Colonic mucosa (tissue), 4 donors: ENCODE measurements around the gene PDLIM7. TPM values are rescaled to one million over a fixed set of nuclear protein-coding genes. Genes with fewer than 3 reads are reported as not detected.

Source experiments
- DNase-seq: peaks from one replicate; pipeline ENCODE4 v3.0.0-alpha.2; 2020
- H3K27ac ChIP-seq: fragments of 200-600 bp; one replicate; pipeline ENCODE4 v1.8.0; 2021
- H3K27me3 ChIP-seq: fragments of 200-600 bp; one replicate; pipeline ENCODE4 v1.8.0; 2021
- H3K36me3 ChIP-seq: fragments of 200-600 bp; one replicate; pipeline ENCODE4 v1.8.0; 2021
- H3K4me1 ChIP-seq: fragments of 200-600 bp; one replicate; pipeline ENCODE4 v1.8.0; 2021; ENCODE audit warnings: mild to moderate bottlenecking
- H3K4me3 ChIP-seq: fragments of 200-600 bp; one replicate; pipeline ENCODE4 v1.8.0; 2021
- H3K9ac ChIP-seq, 2 donors: one replicate each; pipeline ENCODE4 v1.7.0; 2013; ENCODE audit warnings: control low read depth in 2 of 2, low read depth in 2 of 2, low read length in 2 of 2
- H3K9me3 ChIP-seq: fragments of 200-600 bp; one replicate; pipeline ENCODE4 v1.8.0; 2021
- intact Hi-C: fragments of 100-400 bp; cut with DNase I; formaldehyde crosslinking; loops from one replicate; pipeline ENCODE4 v1.14.1; 2022
- total RNA-seq, 2 donors: library from RNA; stranded (reverse); fragmentation: NEBNext Ultra II Directional in 1 of 2; extraction: Animal tissue kit (Norgen Biotek cat#: 25700) in 1 of 2; gene quantifications; one replicate each; pipeline ENCODE4 v1.2.1, GENCODE V29; 2021
- TF ChIP-seq, protein P1 (sequence below): fragments of 200-600 bp; IDR thresholded peaks from one replicate; pipeline ENCODE4 v1.8.0; 2022; ENCODE audit warnings: antibody characterized with exemption, mild to moderate bottlenecking
- donor health status: healthy.
- donor health status: DM: no; HTN: no; CAD: no.
- donor health status: DM: no; HTN: no; CAD: no.

Gene PDLIM7
- total RNA-seq, 2 donors from 2014 or later, result 19.7 to 44.9 TPM

DNA sequence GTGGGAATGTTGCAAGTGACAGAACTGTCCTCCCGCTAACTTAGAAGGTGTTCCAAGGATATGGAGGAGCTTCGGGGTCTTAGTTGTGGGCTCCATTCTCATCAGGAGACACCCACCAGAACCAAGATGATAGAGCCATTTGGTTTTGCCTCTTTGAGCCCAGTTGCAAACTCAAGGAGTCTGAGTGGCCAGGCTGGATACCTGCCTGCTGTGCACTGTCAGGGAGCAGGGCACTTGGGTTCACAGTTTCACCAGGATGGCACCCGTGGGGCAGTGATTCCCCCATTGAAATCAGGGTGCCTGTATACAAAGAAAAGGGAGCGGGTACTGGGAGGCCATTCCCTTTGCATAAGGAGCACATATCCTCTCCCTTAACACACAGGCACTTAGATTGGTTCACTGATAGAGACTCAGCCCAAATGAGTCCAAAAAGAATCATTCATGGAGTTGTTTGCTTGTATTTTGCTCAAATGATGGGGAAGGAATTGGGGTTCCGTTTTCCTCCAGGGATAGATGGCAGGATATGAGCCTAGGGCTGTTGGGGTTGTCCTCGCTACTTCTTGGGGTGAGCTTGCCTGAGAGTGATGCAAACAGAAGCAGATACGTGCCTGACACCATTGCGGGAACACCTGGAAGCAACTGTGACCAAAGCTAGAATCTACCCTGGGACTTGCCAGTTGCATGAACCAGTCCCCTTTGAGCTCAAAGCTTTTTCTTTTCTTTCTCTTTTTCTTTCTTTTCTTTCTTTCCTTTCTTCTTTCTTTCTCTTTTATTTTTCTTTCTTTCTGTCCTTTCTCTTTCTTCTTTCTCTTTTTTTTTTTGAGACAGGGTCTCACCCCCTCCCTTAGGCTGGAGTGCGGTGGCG, 52.1 kb downstream of the PDLIM7 start:
- peaks cover 8% of the 10 kb centered on the region for H3K4me1 ChIP-seq
- no peaks in the 10 kb centered on the region for H3K36me3 ChIP-seq
- no peak overlapping the region for H3K27ac ChIP-seq
- TF ChIP-seq, protein P1, sequence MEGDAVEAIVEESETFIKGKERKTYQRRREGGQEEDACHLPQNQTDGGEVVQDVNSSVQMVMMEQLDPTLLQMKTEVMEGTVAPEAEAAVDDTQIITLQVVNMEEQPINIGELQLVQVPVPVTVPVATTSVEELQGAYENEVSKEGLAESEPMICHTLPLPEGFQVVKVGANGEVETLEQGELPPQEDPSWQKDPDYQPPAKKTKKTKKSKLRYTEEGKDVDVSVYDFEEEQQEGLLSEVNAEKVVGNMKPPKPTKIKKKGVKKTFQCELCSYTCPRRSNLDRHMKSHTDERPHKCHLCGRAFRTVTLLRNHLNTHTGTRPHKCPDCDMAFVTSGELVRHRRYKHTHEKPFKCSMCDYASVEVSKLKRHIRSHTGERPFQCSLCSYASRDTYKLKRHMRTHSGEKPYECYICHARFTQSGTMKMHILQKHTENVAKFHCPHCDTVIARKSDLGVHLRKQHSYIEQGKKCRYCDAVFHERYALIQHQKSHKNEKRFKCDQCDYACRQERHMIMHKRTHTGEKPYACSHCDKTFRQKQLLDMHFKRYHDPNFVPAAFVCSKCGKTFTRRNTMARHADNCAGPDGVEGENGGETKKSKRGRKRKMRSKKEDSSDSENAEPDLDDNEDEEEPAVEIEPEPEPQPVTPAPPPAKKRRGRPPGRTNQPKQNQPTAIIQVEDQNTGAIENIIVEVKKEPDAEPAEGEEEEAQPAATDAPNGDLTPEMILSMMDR, result no peak
- DNase-seq, result no peak
- intact Hi-C loops, result no loop called here
- H3K9me3 ChIP-seq, result no peaks in the 10 kb centered on the region
- H3K9ac ChIP-seq, result peak overlapping the region in 1 of 2 donors; percentile 9
- no peak overlapping the region for H3K4me3 ChIP-seq
- no peaks in the 10 kb centered on the region for H3K27me3 ChIP-seq

DNA sequence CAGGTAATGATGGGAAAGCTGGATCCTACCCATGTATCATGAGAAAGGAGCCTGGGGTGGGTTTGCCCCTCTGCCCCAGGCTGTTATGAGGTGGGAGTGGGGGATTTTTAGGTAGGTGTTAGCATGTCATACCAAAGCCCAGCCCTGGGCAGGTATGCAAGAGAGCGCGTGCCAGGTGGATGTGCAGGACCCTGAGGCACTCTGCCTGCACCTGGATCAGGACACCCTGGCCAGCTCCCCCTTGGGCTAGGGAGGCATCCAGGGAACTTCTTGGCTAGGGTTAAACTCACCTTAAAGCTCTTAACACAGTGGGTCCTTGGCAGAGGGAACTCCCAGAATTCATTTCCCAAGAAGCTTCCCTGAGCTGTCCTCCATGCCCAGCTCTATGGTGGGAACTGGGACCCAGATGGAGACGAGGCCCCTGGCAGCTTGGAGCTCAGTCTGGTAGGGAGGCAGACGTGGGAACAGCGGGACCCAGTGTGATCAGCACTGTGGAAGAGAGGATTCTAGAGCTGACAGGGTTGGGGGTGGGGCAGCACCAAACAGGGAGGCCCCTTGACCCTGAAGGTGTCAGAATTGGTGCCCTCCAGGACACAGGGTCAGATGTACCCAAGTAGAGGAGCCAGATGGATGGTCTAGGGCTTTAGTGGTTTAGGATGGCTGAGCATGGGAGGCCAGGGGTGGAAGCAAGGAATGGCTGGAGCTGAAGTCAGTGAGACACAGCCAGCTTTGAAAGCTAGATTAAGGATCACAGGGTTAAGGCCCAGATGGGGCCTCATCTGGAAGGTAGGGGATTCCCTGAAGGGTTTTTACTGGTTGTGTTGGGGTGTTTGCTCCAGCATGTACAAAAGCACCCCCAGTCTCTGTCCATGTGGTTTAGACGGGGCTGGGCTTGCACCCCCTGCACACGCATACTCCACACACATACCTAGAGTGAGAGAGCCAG, 53.0 kb downstream of the PDLIM7 start:
- Histone ChIP-seq H3K36me3 (no peaks in the 10 kb centered on the region), H3K4me1 (peaks cover 8% of the 10 kb centered on the region), H3K9ac (no peak overlapping the region), H3K27me3 (no peaks in the 10 kb centered on the region), H3K27ac (no peak overlapping the region), H3K4me3 (no peak overlapping the region), H3K9me3 (no peaks in the 10 kb centered on the region)
- no peak for DNase-seq
- intact Hi-C loops, result no loop called here
- TF ChIP-seq, protein P1, result no peak

DNA sequence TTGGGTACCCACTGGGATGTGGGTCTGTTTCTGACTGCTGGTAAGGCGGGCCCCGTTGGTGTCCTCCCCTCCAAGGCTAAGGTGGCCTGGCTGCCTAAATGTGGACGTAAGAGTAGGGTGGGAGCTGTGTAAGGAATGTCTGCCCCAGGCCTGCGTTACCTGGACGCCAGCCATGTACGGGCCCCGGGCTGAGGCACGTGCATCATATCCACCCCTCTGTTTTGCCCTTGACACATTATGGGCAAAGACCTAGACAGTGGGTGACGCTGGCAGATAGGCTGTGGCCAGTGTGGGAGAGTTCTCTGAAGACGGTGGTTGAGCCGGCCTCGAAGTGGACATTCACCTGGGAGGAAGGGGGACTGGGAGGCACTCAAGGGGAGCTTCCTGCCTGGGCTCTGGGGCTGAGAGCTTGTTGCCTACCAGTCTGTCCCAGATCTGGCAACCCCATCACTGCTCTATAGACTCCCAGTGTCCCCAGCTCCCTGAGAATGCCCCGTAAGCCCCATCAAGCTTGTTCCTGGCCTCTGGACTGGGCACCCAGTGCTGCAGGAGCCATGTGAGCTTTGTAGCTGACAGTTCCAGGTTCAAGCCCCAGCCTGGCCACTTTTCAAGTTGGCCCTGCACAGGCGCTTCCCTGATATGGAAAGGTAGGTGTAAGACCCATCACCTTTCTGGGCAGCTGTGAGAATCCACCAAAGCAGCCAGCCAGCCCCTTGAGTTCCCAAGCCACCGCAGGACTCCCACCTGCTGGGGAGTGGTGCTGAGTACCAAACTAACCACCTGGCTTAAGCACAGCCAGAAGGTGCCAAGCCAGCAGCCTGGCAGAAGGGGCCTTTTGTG, 54.0 kb downstream of the PDLIM7 start:
- peaks cover 8% of the 10 kb centered on the region for H3K4me1 ChIP-seq
- TF ChIP-seq, protein P1, result no peak
- intact Hi-C loops, result no loop called here

DNA sequence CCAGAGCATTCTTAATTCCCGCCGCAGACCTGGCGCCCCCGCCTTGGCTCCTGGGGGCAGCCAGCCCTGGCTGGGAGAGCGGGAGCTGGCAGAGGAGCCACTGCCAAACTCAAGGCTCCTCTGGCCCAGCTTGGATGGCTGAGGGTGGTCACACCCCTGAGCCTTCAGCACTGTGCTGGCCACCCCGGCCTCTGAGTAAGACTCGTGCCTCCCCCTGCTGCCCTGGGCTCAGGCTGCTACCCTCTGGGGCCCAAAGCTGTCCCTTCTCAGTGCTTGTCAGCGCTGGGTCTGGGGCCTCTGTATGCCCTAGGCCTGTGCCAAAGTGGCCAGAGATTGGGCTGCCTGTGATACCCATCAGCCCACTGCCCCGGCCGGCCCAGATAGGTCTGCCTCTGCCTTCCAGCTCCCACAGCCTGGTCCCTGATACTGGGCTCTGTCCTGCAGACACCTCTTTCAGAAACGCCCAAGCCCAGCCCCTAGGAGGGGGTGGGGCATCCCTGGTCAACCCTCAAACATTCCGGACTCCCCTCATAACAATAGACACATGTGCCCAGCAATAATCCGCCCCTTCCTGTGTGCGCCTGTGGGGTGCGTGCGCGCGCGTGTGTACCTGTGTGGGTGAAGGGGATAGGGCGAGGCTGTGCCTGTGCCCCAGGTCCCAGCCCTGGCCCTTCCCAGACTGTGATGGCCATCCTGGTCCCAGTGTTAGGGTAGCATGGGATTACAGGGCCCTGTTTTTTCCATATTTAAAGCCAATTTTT, 55.2 kb downstream of the PDLIM7 start:
- intact Hi-C loops, result no loop called here
- Histone ChIP-seq H3K9ac (no peak overlapping the region), H3K4me3 (no peak overlapping the region), H3K27ac (no peak overlapping the region), H3K9me3 (no peaks in the 10 kb centered on the region), H3K36me3 (no peaks in the 10 kb centered on the region), H3K4me1 (peaks cover 5% of the 10 kb centered on the region), H3K27me3 (no peaks in the 10 kb centered on the region)
- DNase-seq, result no peak
- TF ChIP-seq, protein P1, result no peak

More for the DNA sequence above, 54.0 kb downstream of the PDLIM7 start:
- DNase-seq, result no peak
- Histone ChIP-seq H3K9me3 (no peaks in the 10 kb centered on the region), H3K27me3 (no peaks in the 10 kb centered on the region), H3K36me3 (no peaks in the 10 kb centered on the region), H3K9ac (no peak overlapping the region), H3K4me3 (no peak overlapping the region), H3K27ac (no peak overlapping the region)
